Breast epithelium (tissue), 3 donors: ENCODE measurements around the gene PPP2R2D.

ENCODE experiments used
- POLR2AphosphoS5 ChIP-seq, 3 donors: sonication (generic); formaldehyde crosslinking; IDR thresholded peaks; one replicate each; pipeline ENCODE4 v1.6.1; 2017; ENCODE audit warnings: antibody characterized with exemption in 3 of 3
- TF ChIP-seq, protein P1 (sequence below), 3 donors: fragments of 450-650 bp; IDR thresholded peaks; one replicate each; pipeline ENCODE4 v1.5.1; 2016 to 2017; ENCODE audit warnings: antibody characterized with exemption in 3 of 3, mild to moderate bottlenecking in 3 of 3, moderate library complexity in 3 of 3

DNA sequence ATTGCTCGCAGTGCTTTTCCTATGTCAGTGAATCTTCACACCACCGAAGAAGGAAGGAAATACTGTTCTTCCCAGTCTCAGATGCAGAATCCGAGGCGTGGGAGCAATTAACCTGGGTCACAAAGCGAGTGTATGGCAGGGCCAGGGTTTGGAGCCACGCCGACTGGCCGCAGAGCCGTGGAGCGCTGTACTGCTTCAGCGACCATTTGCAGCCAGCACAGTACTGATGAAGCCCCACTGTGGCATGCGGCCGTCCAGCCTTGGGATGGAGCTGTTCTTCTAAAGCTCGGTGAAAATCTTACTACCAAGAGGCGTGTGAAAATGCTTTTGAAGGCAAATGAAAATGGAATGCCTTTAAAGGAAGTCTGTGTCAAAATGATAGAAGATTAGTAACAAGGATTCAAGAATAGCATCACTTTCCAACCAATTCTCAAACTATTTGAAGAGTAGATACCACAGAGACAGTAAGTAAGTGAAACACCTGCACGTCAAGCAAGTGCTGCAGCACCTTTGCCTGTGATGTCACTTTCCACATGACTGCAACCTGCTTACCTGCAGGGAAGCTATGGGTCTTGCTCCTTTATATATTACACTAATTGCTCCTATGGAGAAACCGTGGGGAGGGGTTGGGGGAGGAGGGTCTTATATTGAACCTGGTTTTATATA is 4.9 kb downstream of the PPP2R2D start:
- TF ChIP-seq POLR2AphosphoS5 (IDR thresholded peaks at IDR 0.05): no peak
- TF ChIP-seq, protein P1, sequence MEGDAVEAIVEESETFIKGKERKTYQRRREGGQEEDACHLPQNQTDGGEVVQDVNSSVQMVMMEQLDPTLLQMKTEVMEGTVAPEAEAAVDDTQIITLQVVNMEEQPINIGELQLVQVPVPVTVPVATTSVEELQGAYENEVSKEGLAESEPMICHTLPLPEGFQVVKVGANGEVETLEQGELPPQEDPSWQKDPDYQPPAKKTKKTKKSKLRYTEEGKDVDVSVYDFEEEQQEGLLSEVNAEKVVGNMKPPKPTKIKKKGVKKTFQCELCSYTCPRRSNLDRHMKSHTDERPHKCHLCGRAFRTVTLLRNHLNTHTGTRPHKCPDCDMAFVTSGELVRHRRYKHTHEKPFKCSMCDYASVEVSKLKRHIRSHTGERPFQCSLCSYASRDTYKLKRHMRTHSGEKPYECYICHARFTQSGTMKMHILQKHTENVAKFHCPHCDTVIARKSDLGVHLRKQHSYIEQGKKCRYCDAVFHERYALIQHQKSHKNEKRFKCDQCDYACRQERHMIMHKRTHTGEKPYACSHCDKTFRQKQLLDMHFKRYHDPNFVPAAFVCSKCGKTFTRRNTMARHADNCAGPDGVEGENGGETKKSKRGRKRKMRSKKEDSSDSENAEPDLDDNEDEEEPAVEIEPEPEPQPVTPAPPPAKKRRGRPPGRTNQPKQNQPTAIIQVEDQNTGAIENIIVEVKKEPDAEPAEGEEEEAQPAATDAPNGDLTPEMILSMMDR (IDR thresholded peaks at IDR 0.05): no peak
